Vagina (tissue), 2 donors: Measurements from ENCODE around the gene FETUB. TPM values are rescaled to one million over a fixed set of nuclear protein-coding genes. Genes with fewer than 3 reads are reported as not detected.
"Not testable (repeated sequence)": the region's sequence is repeated elsewhere in the genome, so short reads cannot be mapped to it uniquely, and the experiment has no call there.

Experiments used
- DNase-seq, 2 donors: peaks; one replicate each; pipeline ENCODE4 v3.0.0-alpha.2; 2017; ENCODE audit errors: extremely low spot score in 2 of 2
- H3K27ac ChIP-seq: fragments of 200-600 bp; sonication (generic); one replicate; pipeline ENCODE4 v1.5.1; 2019
- H3K27me3 ChIP-seq: fragments of 200-600 bp; sonication (generic); one replicate; pipeline ENCODE4 v1.5.1; 2019
- H3K36me3 ChIP-seq, 2 donors: fragments of 200-600 bp; sonication (generic); one replicate each; pipeline ENCODE4 v1.5.1; 2017 to 2019
- H3K4me1 ChIP-seq: fragments of 200-600 bp; sonication (generic); one replicate; pipeline ENCODE4 v1.5.1; 2019
- H3K4me3 ChIP-seq, 2 donors: fragments of 200-600 bp; sonication (generic); 1 replicate in 1 of 2; 2 replicates in 1 of 2; pipeline ENCODE4 v1.5.1; 2016 to 2019
- H3K9me3 ChIP-seq: fragments of 200-600 bp; sonication (generic); one replicate; pipeline ENCODE4 v1.5.1; 2019
- POLR2A ChIP-seq, 2 donors: fragments of 450-650 bp; IDR thresholded peaks; one replicate each; pipeline ENCODE4 v1.6.1; 2017; ENCODE audit warnings: antibody characterized with exemption in 2 of 2, mild to moderate bottlenecking in 2 of 2, moderate library complexity in 2 of 2
- POLR2AphosphoS5 ChIP-seq, 2 donors: sonication (generic); formaldehyde crosslinking; IDR thresholded peaks; one replicate each; pipeline ENCODE4 v1.9.0; 2017; ENCODE audit warnings: antibody characterized with exemption in 2 of 2, mild to moderate bottlenecking in 2 of 2, low read depth in 1 of 2; ENCODE audit not compliant: insufficient read depth in 1 of 2
- intact Hi-C: fragments of 100-400 bp; cut with DNase I; formaldehyde crosslinking; loops from one replicate; pipeline ENCODE4 v1.15.1; 2023
- total RNA-seq: library from RNA; depleted of rRNA; stranded (reverse); fragments of >200 nt; gene quantifications from one replicate; pipeline ENCODE4 v1.2.3, GENCODE V29; 2016
- TF ChIP-seq, protein P1 (sequence below), 3 experiments: fragments of 450-650 bp in 2 of 3; fragments of 200-600 bp in 1 of 3; sonication (generic) in 1 of 3; IDR thresholded peaks; one replicate each; pipeline ENCODE4 v1.5.1; 2017 to 2019; ENCODE audit warnings: antibody characterized with exemption in 3 of 3, mild to moderate bottlenecking in 2 of 3, moderate library complexity in 2 of 3

Gene FETUB
- total RNA-seq, 1 donor from 2014 or later, result 3.7 TPM

DNA sequence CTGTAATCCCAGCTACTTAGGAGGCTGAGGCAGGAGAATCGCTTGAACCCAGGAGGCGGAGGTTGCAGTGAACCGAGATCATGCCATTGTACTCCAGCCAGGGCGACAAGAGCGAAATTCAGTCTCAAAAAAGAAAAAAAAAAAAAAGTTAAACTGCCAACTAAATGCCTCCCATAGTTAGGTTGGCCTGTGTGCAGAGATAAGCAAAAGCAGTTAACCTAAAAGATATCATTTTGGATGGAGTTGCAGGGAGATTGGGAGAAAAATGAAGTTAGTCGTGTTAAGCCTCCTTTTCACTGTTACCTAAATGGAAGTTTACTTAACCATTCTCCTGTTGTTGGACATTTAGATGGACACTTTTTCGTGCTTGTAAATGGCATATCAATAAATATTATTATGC, 11.4 kb upstream of the FETUB start:
- H3K4me3 ChIP-seq, result no peak overlapping the region
- peak; percentile 0 to 1 for DNase-seq
- H3K27ac ChIP-seq, result no peak overlapping the region
- TF ChIP-seq, protein P1, sequence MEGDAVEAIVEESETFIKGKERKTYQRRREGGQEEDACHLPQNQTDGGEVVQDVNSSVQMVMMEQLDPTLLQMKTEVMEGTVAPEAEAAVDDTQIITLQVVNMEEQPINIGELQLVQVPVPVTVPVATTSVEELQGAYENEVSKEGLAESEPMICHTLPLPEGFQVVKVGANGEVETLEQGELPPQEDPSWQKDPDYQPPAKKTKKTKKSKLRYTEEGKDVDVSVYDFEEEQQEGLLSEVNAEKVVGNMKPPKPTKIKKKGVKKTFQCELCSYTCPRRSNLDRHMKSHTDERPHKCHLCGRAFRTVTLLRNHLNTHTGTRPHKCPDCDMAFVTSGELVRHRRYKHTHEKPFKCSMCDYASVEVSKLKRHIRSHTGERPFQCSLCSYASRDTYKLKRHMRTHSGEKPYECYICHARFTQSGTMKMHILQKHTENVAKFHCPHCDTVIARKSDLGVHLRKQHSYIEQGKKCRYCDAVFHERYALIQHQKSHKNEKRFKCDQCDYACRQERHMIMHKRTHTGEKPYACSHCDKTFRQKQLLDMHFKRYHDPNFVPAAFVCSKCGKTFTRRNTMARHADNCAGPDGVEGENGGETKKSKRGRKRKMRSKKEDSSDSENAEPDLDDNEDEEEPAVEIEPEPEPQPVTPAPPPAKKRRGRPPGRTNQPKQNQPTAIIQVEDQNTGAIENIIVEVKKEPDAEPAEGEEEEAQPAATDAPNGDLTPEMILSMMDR (IDR thresholded peaks at IDR 0.05), result no peak
- TF ChIP-seq POLR2AphosphoS5 (IDR thresholded peaks at IDR 0.05; ENCODE audit: insufficient read depth in 1 of 2, low read depth in 1 of 2) (no peak), POLR2A (IDR thresholded peaks at IDR 0.05) (no peak)
- H3K27me3 ChIP-seq, result no peaks in the 10 kb centered on the region
- intact Hi-C loops, result no loop called here
- H3K9me3 ChIP-seq, result no peaks in the 10 kb centered on the region
- H3K36me3 ChIP-seq, result no peaks in the 10 kb centered on the region
- H3K4me1 ChIP-seq, result no peaks in the 10 kb centered on the region

DNA sequence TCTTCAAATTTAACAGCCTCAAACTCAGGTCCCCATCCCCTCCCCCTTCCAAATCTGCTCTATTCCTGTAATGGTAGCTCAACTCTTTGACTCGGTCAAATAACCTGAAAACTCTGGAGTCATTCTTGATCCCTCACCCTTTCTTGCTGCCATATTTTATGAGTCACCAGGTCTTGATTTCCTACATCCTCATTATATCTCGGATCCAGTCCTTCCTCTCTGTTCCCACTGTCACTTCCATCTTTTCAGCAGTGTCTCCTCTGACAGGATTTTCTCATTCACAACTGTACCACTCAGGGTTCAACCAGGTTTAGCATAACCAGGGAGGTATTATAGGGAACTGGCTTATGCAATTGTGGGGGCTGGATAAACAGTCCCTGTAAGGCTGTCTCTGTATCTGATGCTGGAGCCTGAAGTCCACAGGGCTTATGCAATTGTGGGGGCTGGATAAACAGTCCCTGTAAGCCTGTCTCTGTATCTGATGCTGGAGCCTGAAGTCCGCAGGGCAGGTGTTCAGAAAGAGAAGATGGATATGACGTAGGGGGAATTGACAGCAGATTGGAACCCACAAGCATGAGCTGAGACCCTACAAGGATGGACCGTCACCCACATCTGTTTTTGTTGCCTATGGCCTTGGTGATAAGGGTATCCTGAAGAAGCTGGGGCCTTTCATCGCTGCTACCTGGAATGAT, 9.1 kb upstream of the FETUB start:
- TF ChIP-seq, protein P1 (IDR thresholded peaks at IDR 0.05), result no peak
- no peak overlapping the region for H3K27ac ChIP-seq
- DNase-seq, result peak in 1 of 2 donors; percentile 28
- no peaks in the 10 kb centered on the region for H3K36me3 ChIP-seq
- H3K4me3 ChIP-seq, result no peak overlapping the region
- H3K4me1 ChIP-seq, result no peaks in the 10 kb centered on the region
- no peaks in the 10 kb centered on the region for H3K9me3 ChIP-seq
- intact Hi-C loops, result no loop called here
- no peaks in the 10 kb centered on the region for H3K27me3 ChIP-seq

DNA sequence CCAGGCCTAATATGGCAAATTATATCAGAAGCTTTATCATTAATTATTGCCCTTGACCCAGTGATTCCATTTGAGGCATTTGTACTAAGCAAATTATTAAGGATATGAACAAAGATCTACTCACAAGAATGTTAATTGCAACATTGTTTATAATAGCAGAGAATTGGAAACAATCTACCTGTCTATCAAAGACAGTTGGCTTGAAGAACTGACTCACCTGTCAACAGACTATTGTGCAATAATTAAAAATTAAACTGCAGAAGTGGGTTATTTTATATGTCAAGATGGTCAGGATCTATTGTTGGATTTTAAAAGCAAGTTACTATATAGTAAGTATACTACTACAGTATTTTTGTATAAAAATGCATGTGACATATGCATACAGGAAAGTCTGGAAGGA, 6.7 kb upstream of the FETUB start:
- Histone ChIP-seq H3K4me1 (no peaks in the 10 kb centered on the region), H3K27me3 (no peaks in the 10 kb centered on the region), H3K27ac (no peak overlapping the region), H3K4me3 (no peak overlapping the region), H3K36me3 (no peaks in the 10 kb centered on the region), H3K9me3 (no peaks in the 10 kb centered on the region)
- intact Hi-C loops, result no loop called here
- peak in 1 of 2 donors; percentile 59 for TF ChIP-seq POLR2AphosphoS5 (IDR thresholded peaks at IDR 0.05; ENCODE audit: insufficient read depth in 1 of 2, low read depth in 1 of 2)
- no peak for TF ChIP-seq POLR2A (IDR thresholded peaks at IDR 0.05)
- no peak for DNase-seq

DNA sequence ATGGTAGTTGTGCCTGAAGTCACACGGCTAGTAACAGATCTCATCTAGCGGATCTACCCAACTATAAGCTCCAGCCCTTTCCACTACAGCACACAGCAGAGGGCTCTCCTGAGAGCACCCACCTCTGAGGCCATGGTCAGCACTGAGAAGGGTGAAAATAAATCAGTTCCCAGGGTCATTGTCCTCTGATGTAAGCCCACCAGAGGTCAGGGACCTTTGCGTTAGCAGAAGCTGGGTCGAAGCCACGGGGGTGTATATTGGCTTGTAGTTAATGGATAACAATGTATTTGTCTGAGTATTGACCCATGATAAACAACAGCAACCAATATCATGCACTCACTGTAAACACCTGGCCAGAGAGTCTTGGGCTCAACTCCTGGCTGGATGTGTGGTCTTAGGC, 6.0 kb upstream of the FETUB start:
- intact Hi-C loops, H3K27ac ChIP-seq, H3K4me1 ChIP-seq, H3K36me3 ChIP-seq, H3K4me3 ChIP-seq, H3K9me3 ChIP-seq, H3K27me3 ChIP-seq: not testable (repeated sequence)
- peak in 1 of 2 donors; percentile 14 for DNase-seq

DNA sequence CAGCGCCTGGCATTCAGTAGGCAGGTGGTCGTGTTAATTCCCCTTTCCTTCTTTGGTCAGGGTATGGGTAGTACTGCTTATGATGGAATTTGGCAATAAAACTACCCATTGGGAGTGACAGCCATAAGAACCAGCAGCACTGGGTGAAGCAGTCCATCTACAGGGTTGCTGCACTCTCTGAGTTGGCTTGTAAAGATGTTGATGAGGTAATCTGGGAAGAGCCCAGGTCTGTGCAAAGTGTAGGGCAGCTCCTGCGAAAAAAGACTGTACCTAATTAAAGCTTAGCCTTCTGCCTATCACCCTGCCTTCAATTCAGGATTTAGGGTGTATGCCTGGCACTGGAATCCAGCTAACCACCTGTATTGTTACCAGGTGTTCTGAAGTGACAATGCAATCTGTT, 4.7 kb upstream of the FETUB start:
- DNase-seq, result peak in 1 of 2 donors; percentile 37
- intact Hi-C loops, result no loop called here
- Histone ChIP-seq H3K27ac (no peak overlapping the region), H3K4me1 (peaks cover 8% of the 10 kb centered on the region), H3K36me3 (no peaks in the 10 kb centered on the region), H3K4me3 (no peak overlapping the region), H3K9me3 (no peaks in the 10 kb centered on the region), H3K27me3 (no peaks in the 10 kb centered on the region)
- TF ChIP-seq POLR2AphosphoS5 (IDR thresholded peaks at IDR 0.05; ENCODE audit: insufficient read depth in 1 of 2, low read depth in 1 of 2), result no peak
- TF ChIP-seq, protein P1 (IDR thresholded peaks at IDR 0.05), result no peak

DNA sequence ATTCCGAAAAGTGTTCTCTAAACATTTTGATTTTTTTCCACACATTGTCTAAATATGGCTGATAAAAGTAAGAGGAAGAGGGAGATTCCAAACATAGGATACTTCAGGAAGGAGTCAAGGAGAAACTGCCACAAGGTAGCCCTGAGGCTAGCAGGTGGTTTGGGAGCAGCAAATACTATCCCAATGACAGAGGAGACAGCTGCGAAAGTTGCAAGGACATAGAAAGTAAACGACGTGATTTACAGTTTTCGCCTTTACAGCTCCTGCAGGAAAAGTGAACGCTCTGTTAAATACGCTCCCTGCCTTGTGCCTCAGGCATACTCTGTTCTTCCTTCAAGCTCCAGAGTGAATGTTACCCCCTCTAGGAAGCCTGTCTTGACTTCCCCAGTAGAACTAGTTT, 3.7 kb upstream of the FETUB start:
- Histone ChIP-seq H3K27me3 (no peaks in the 10 kb centered on the region), H3K4me1 (peaks cover 14% of the 10 kb centered on the region), H3K4me3 (no peak overlapping the region), H3K36me3 (no peaks in the 10 kb centered on the region), H3K27ac (no peak overlapping the region), H3K9me3 (no peaks in the 10 kb centered on the region)
- TF ChIP-seq, protein P1 (IDR thresholded peaks at IDR 0.05), result no peak
- TF ChIP-seq POLR2A (IDR thresholded peaks at IDR 0.05) (no peak), POLR2AphosphoS5 (IDR thresholded peaks at IDR 0.05; ENCODE audit: insufficient read depth in 1 of 2, low read depth in 1 of 2) (no peak)
- no peak for DNase-seq
- intact Hi-C loops, result no loop called here
